IPS-15b (cell line): ENCODE measurements around the gene TUBGCP2.

Experiments used
- H3K27me3 ChIP-seq: one replicate; pipeline ENCODE4 v1.6.1; 2013; ENCODE audit warnings: low read length; ENCODE audit not compliant: control insufficient read depth, insufficient read depth
- H3K36me3 ChIP-seq: one replicate; pipeline ENCODE4 v1.6.1; 2013; ENCODE audit warnings: low read length; ENCODE audit not compliant: control insufficient read depth, insufficient read depth
- H3K4me1 ChIP-seq: one replicate; pipeline ENCODE4 v1.6.1; 2013; ENCODE audit warnings: mild to moderate bottlenecking, low read length; ENCODE audit not compliant: control insufficient read depth, insufficient read depth
- H3K4me3 ChIP-seq: one replicate; pipeline ENCODE4 v1.5.1; 2013; ENCODE audit warnings: low read depth, low read length
- H3K9ac ChIP-seq: one replicate; pipeline ENCODE4 v1.6.1; 2013; ENCODE audit warnings: low read depth, mild to moderate bottlenecking, low read length
- H3K9me3 ChIP-seq: one replicate; pipeline ENCODE4 v1.6.1; 2013; ENCODE audit warnings: mild to moderate bottlenecking, low read length; ENCODE audit not compliant: control insufficient read depth, insufficient read depth

The TUBGCP2 gene

GRCh38 chr10:133337370-133337725 lies 28.7 kb upstream of the TUBGCP2 start:
- H3K9me3 ChIP-seq, result no peaks in the 10 kb centered on the region
- no peak overlapping the region for H3K9ac ChIP-seq
- H3K36me3 ChIP-seq, result no peaks in the 10 kb centered on the region
- H3K4me1 ChIP-seq, result no peaks in the 10 kb centered on the region
- H3K27me3 ChIP-seq, result peaks cover 68% of the 10 kb centered on the region
- H3K4me3 ChIP-seq, result no peak overlapping the region

- Histone ChIP-seq H3K9me3 (no peaks in the 10 kb centered on the region), H3K4me1 (no peaks in the 10 kb centered on the region), H3K36me3 (no peaks in the 10 kb centered on the region), H3K4me3 (peak within 1 kb of the TSS; percentile 18), H3K27me3 (peaks cover 74% of the 10 kb centered on the region), H3K9ac (no peak within 1 kb of the TSS)
Observed at GRCh38 chr10:133336577-133337369, 28.1 kb upstream of the TUBGCP2 start, which contains the start of gene CALY. CALY (minus strand) TSS chr10:133336896; CDS start chr10:133328989, 7,907 bp downstream.

- peak overlapping the region; percentile 18 for H3K4me3 ChIP-seq
- no peak overlapping the region for H3K9ac ChIP-seq
- no peaks in the 10 kb centered on the region for H3K36me3 ChIP-seq
- peaks cover 78% of the 10 kb centered on the region for H3K27me3 ChIP-seq
- H3K4me1 ChIP-seq, result no peaks in the 10 kb centered on the region
- no peaks in the 10 kb centered on the region for H3K9me3 ChIP-seq
Observed at GRCh38 chr10:133336118-133336576, 27.5 kb upstream of the TUBGCP2 start.

- no peaks in the 10 kb centered on the region for H3K36me3 ChIP-seq
- no peak overlapping the region for H3K9ac ChIP-seq
- peaks cover 83% of the 10 kb centered on the region for H3K27me3 ChIP-seq
- H3K4me1 ChIP-seq, result no peaks in the 10 kb centered on the region
- no peaks in the 10 kb centered on the region for H3K9me3 ChIP-seq
- peak overlapping the region; percentile 45 for H3K4me3 ChIP-seq
Observed at GRCh38 chr10:133335246-133336117, 26.8 kb upstream of the TUBGCP2 start.

GRCh38 chr10:133334503-133335245 lies 26.0 kb upstream of the TUBGCP2 start:
- Histone ChIP-seq H3K4me1 (no peaks in the 10 kb centered on the region), H3K4me3 (peak overlapping the region; percentile 45), H3K27me3 (peaks cover 83% of the 10 kb centered on the region), H3K9me3 (no peaks in the 10 kb centered on the region), H3K9ac (no peak overlapping the region), H3K36me3 (no peaks in the 10 kb centered on the region)

- Histone ChIP-seq H3K4me3 (no peak overlapping the region), H3K4me1 (peaks cover 5% of the 10 kb centered on the region), H3K9me3 (no peaks in the 10 kb centered on the region), H3K36me3 (no peaks in the 10 kb centered on the region), H3K27me3 (peaks cover 86% of the 10 kb centered on the region), H3K9ac (no peak overlapping the region)
Observed at GRCh38 chr10:133332936-133333699, 24.4 kb upstream of the TUBGCP2 start.

- peaks cover 80% of the 10 kb centered on the region for H3K27me3 ChIP-seq
- no peak overlapping the region for H3K9ac ChIP-seq
- no peak overlapping the region for H3K4me3 ChIP-seq
- H3K4me1 ChIP-seq, result peaks cover 8% of the 10 kb centered on the region
- no peaks in the 10 kb centered on the region for H3K9me3 ChIP-seq
- H3K36me3 ChIP-seq, result no peaks in the 10 kb centered on the region
Observed at GRCh38 chr10:133329491-133330202, 21.0 kb upstream of the TUBGCP2 start.

GRCh38 chr10:133328358-133329343 lies 20.0 kb upstream of the TUBGCP2 start:
- Histone ChIP-seq H3K4me3 (no peak overlapping the region), H3K9me3 (no peaks in the 10 kb centered on the region), H3K9ac (no peak overlapping the region), H3K27me3 (peaks cover 71% of the 10 kb centered on the region), H3K4me1 (peaks cover 8% of the 10 kb centered on the region), H3K36me3 (no peaks in the 10 kb centered on the region)

- Histone ChIP-seq H3K27me3 (peaks cover 65% of the 10 kb centered on the region), H3K9me3 (no peaks in the 10 kb centered on the region), H3K36me3 (no peaks in the 10 kb centered on the region), H3K4me3 (no peak overlapping the region), H3K4me1 (peaks cover 8% of the 10 kb centered on the region), H3K9ac (no peak overlapping the region)
Observed at GRCh38 chr10:133327651-133328357, 19.1 kb upstream of the TUBGCP2 start.
